Prostate gland (tissue), 2 donors: Measurements from ENCODE around the gene SNX25. TPM values are rescaled to one million over a fixed set of nuclear protein-coding genes. Genes with fewer than 3 reads are reported as not detected.
"Not testable (repeated sequence)": the region's sequence is repeated elsewhere in the genome, so short reads cannot be mapped to it uniquely, and the experiment has no call there.

ENCODE experiments used
- DNase-seq: peaks from one replicate; pipeline ENCODE4 v3.0.0-alpha.2; 2019; ENCODE audit warnings: low spot score
- H3K27ac ChIP-seq, 2 donors: fragments of 200-600 bp; sonication (generic); 2 replicates each; pipeline ENCODE4 v1.5.1; 2017 to 2019
- H3K27me3 ChIP-seq: fragments of 200-600 bp; sonication (generic); replicated peaks from 2 replicates; pipeline ENCODE4 v1.5.1; 2019; ENCODE audit not compliant: insufficient read depth
- H3K36me3 ChIP-seq, 2 donors: fragments of 200-600 bp; sonication (generic); 1 replicate in 1 of 2; 2 replicates in 1 of 2; pipeline versions ENCODE4 v1.5.1 to v1.8.1; 2017 to 2019
- H3K4me1 ChIP-seq: fragments of 200-600 bp; sonication (generic); replicated peaks from 2 replicates; pipeline ENCODE4 v1.5.1; 2019
- H3K4me3 ChIP-seq, 2 donors: fragments of 200-600 bp; sonication (generic); 2 replicates each; pipeline ENCODE4 v1.5.1; 2017 to 2019
- H3K9me3 ChIP-seq: fragments of 200-600 bp; sonication (generic); 2 replicates; pipeline ENCODE4 v1.5.1; 2017
- CTCF ChIP-seq, 4 experiments: fragments of 200-600 bp in 2 of 4; fragments of 450-650 bp in 2 of 4; sonication (generic) in 2 of 4; IDR thresholded peaks; 1 replicate in 3 of 4; 2 replicates in 1 of 4; pipeline ENCODE4 v1.5.1; 2016 to 2019; ENCODE audit warnings: antibody characterized with exemption in 4 of 4, mild to moderate bottlenecking in 2 of 4, moderate library complexity in 2 of 4
- POLR2A ChIP-seq: fragments of 450-650 bp; IDR thresholded peaks from one replicate; pipeline ENCODE4 v1.6.1; 2016; ENCODE audit warnings: antibody characterized with exemption, mild to moderate bottlenecking
- POLR2AphosphoS5 ChIP-seq: sonication (generic); formaldehyde crosslinking; IDR thresholded peaks from one replicate; pipeline ENCODE4 v1.6.1; 2017; ENCODE audit warnings: antibody characterized with exemption
- WGBS: methylation state at CpG from one replicate; pipeline ENCODE4 v1.1.5; 2018; 5-methylcytosine and 5-hydroxymethylcytosine counted together
- intact Hi-C: fragments of 100-400 bp; cut with DNase I; formaldehyde crosslinking; loops from one replicate; pipeline ENCODE4 v1.14.2; 2022
- total RNA-seq, 2 donors: library from RNA; depleted of rRNA; stranded (reverse); fragments of >200 nt; gene quantifications; one replicate each; pipeline ENCODE4 v1.1.0, GENCODE V29; 2016

SNX25 gene
- total RNA-seq, 2 donors from 2014 or later, result 26.4 to 49.5 TPM

GRCh38 chr4:185307136-185307950, 97.9 kb downstream of the SNX25 start:
- WGBS, result 80% methylated on average over 5 of the region's 5 CpGs
- DNase-seq, result no peak
- no peak overlapping the region for H3K4me3 ChIP-seq
- no peaks in the 10 kb centered on the region for H3K27me3 ChIP-seq
- H3K36me3 ChIP-seq, result peaks cover 0 to 3% of the 10 kb centered on the region in 2 donors
- no peaks in the 10 kb centered on the region for H3K9me3 ChIP-seq
- intact Hi-C loops, result no loop called here
- no peak for TF ChIP-seq CTCF (IDR thresholded peaks at IDR 0.05)
- TF ChIP-seq POLR2A, result no peak
- TF ChIP-seq POLR2AphosphoS5, result no peak
- H3K4me1 ChIP-seq, result no peaks in the 10 kb centered on the region
- H3K27ac ChIP-seq, result no peak overlapping the region

GRCh38 chr4:185309770-185310169, 100.4 kb downstream of the SNX25 start:
- H3K27me3 ChIP-seq, result no peaks in the 10 kb centered on the region
- no peak for DNase-seq
- H3K27ac ChIP-seq, result no peak overlapping the region
- H3K4me3 ChIP-seq, result no peak overlapping the region
- WGBS, result 94% methylated on average over 4 of the region's 4 CpGs
- no peaks in the 10 kb centered on the region for H3K4me1 ChIP-seq
- TF ChIP-seq POLR2A (no peak), POLR2AphosphoS5 (no peak)
- peaks cover 0 to 3% of the 10 kb centered on the region in 2 donors for H3K36me3 ChIP-seq
- H3K9me3 ChIP-seq, result no peaks in the 10 kb centered on the region
- intact Hi-C loops, result no loop called here

GRCh38 chr4:185311113-185311888, 101.9 kb downstream of the SNX25 start:
- no peak for DNase-seq
- Histone ChIP-seq H3K36me3 (peaks cover 0 to 3% of the 10 kb centered on the region in 2 donors), H3K9me3 (no peaks in the 10 kb centered on the region), H3K4me1 (no peaks in the 10 kb centered on the region), H3K4me3 (no peak overlapping the region), H3K27ac (no peak overlapping the region), H3K27me3 (no peaks in the 10 kb centered on the region)
- intact Hi-C loops, result no loop called here
- 92% methylated on average over 5 of the region's 5 CpGs for WGBS
- TF ChIP-seq POLR2A, result no peak
- no peak for TF ChIP-seq CTCF (IDR thresholded peaks at IDR 0.05)
- no peak for TF ChIP-seq POLR2AphosphoS5

GRCh38 chr4:185312699-185313098, 103.3 kb downstream of the SNX25 start:
- Histone ChIP-seq H3K36me3 (peaks cover 0 to 3% of the 10 kb centered on the region in 2 donors), H3K4me1 (no peaks in the 10 kb centered on the region), H3K4me3 (no peak overlapping the region), H3K27ac (no peak overlapping the region), H3K27me3 (no peaks in the 10 kb centered on the region), H3K9me3 (no peaks in the 10 kb centered on the region)
- DNase-seq, result no peak
- intact Hi-C loops, result no loop called here
- no peak for TF ChIP-seq POLR2A
- no peak for TF ChIP-seq CTCF (IDR thresholded peaks at IDR 0.05)
- no peak for TF ChIP-seq POLR2AphosphoS5
- WGBS, result 92% methylated on average over 5 of the region's 5 CpGs

- H3K36me3 ChIP-seq, H3K4me1 ChIP-seq, H3K27me3 ChIP-seq, H3K27ac ChIP-seq, intact Hi-C loops, H3K4me3 ChIP-seq, DNase-seq, H3K9me3 ChIP-seq: not testable (repeated sequence)
- WGBS, result 83% methylated on average over 3 of the region's 3 CpGs
Measured at GRCh38 chr4:185317462-185317861, 108.1 kb downstream of the SNX25 start.
